Stimulated activated naive CD8-positive, alpha-beta T cell treated with anti-CD3 and anti-CD28 coated beads, Interleukin-15, amount 100 ng/mL, for 72 hours (primary cell): ENCODE measurements around the gene THRAP3.

ENCODE experiments used
- ATAC-seq: fragments of 150-1000 bp; cut with Tn5 transposase; 2 replicates; pipeline ENCODE4 v1.10.0; 2021; ENCODE audit warnings: mild to moderate bottlenecking, moderate library complexity
- DNase-seq, 2 donors: peaks; one replicate each; pipeline ENCODE4 v3.0.0; 2021 to 2022
- H3K27ac Mint-ChIP-seq, 2 donors: one replicate each; pipeline ENCODE4 v1.8.0; 2022; ENCODE audit warnings: mild to moderate bottlenecking in 2 of 2, mixed read lengths in 2 of 2, moderate library complexity in 2 of 2
- H3K27me3 Mint-ChIP-seq: one replicate; pipeline ENCODE4 v1.8.0; 2022; ENCODE audit warnings: mixed read lengths
- H3K4me1 Mint-ChIP-seq: one replicate; pipeline ENCODE4 v1.8.0; 2022; ENCODE audit warnings: mild to moderate bottlenecking, mixed read lengths
- H3K4me3 Mint-ChIP-seq, 2 donors: one replicate each; pipeline ENCODE4 v1.8.0; 2022; ENCODE audit warnings: mild to moderate bottlenecking in 2 of 2, mixed read lengths in 2 of 2, moderate library complexity in 1 of 2
- H3K9me3 Mint-ChIP-seq, 2 donors: one replicate each; pipeline ENCODE4 v1.8.0; 2022; ENCODE audit warnings: mixed read lengths in 2 of 2

THRAP3 gene

GRCh38 chr1:36341626-36342320, 117.5 kb downstream of the THRAP3 start:
- Mint-ChIP-seq H3K27me3 (no peaks in the 10 kb centered on the region), H3K4me3 (no peak overlapping the region), H3K9me3 (no peaks in the 10 kb centered on the region), H3K4me1 (peaks cover 21% of the 10 kb centered on the region), H3K27ac (no peak overlapping the region)
- ATAC-seq = no peak
- DNase-seq = no peak

- no peaks in the 10 kb centered on the region for H3K27me3 Mint-ChIP-seq
- H3K27ac Mint-ChIP-seq = no peak overlapping the region
These were observed 118.4 kb downstream of the THRAP3 start for GRCh38 chr1:36342426-36343185.

GRCh38 chr1:36343651-36344394, 119.6 kb downstream of the THRAP3 start:
- no peak for DNase-seq
- Mint-ChIP-seq H3K4me3 (no peak overlapping the region), H3K4me1 (peaks cover 17% of the 10 kb centered on the region), H3K27ac (peak overlapping the region in 1 of 2 donors; percentile 52), H3K9me3 (no peaks in the 10 kb centered on the region), H3K27me3 (no peaks in the 10 kb centered on the region)
- ATAC-seq = no peak

More at GRCh38 chr1:36342426-36343185, 118.4 kb downstream of the THRAP3 start:
- peak; percentile 41 to 52 for DNase-seq
- no peaks in the 10 kb centered on the region for H3K9me3 Mint-ChIP-seq
- no peak overlapping the region for H3K4me3 Mint-ChIP-seq
- H3K4me1 Mint-ChIP-seq = peaks cover 17% of the 10 kb centered on the region
- ATAC-seq = peak; percentile 68

- no peak overlapping the region for H3K4me3 Mint-ChIP-seq
- peak overlapping the region in 1 of 2 donors; percentile 76 for H3K27ac Mint-ChIP-seq
- no peaks in the 10 kb centered on the region for H3K27me3 Mint-ChIP-seq
- no peaks in the 10 kb centered on the region for H3K9me3 Mint-ChIP-seq
- DNase-seq = no peak
- H3K4me1 Mint-ChIP-seq = peaks cover 20% of the 10 kb centered on the region
- no peak for ATAC-seq
These were observed 120.1 kb downstream of the THRAP3 start for GRCh38 chr1:36344395-36344680.

- Mint-ChIP-seq H3K27ac (no peak overlapping the region), H3K9me3 (no peaks in the 10 kb centered on the region), H3K4me1 (peaks cover 30% of the 10 kb centered on the region), H3K27me3 (no peaks in the 10 kb centered on the region), H3K4me3 (no peak overlapping the region)
- ATAC-seq (no peak), DNase-seq (no peak)
These were observed 121.1 kb downstream of the THRAP3 start for GRCh38 chr1:36345353-36345752.

- peak overlapping the region in 1 of 2 donors; percentile 42 for H3K27ac Mint-ChIP-seq
- DNase-seq (no peak), ATAC-seq (no peak)
- H3K9me3 Mint-ChIP-seq = no peaks in the 10 kb centered on the region
- H3K4me3 Mint-ChIP-seq = no peak overlapping the region
- H3K27me3 Mint-ChIP-seq = no peaks in the 10 kb centered on the region
- peaks cover 45% of the 10 kb centered on the region for H3K4me1 Mint-ChIP-seq
These were observed 122.6 kb downstream of the THRAP3 start for GRCh38 chr1:36346741-36347370.

- H3K27me3 Mint-ChIP-seq = no peaks in the 10 kb centered on the region
- no peaks in the 10 kb centered on the region for H3K9me3 Mint-ChIP-seq
- H3K4me1 Mint-ChIP-seq = peaks cover 56% of the 10 kb centered on the region
- DNase-seq (no peak), ATAC-seq (no peak)
- H3K4me3 Mint-ChIP-seq = no peak overlapping the region
- no peak overlapping the region for H3K27ac Mint-ChIP-seq
These were observed 125.0 kb downstream of the THRAP3 start for GRCh38 chr1:36349241-36349671.

- Mint-ChIP-seq H3K4me3 (no peak overlapping the region), H3K9me3 (no peaks in the 10 kb centered on the region), H3K27ac (no peak overlapping the region), H3K4me1 (peaks cover 52% of the 10 kb centered on the region), H3K27me3 (no peaks in the 10 kb centered on the region)
- DNase-seq = no peak
- ATAC-seq = no peak
These were observed 125.6 kb downstream of the THRAP3 start for GRCh38 chr1:36349839-36350238.

GRCh38 chr1:36350659-36351226, 126.5 kb downstream of the THRAP3 start:
- DNase-seq (peak; percentile 44 to 57), ATAC-seq (peak; percentile 96)
- Mint-ChIP-seq H3K9me3 (no peaks in the 10 kb centered on the region), H3K4me1 (peaks cover 49% of the 10 kb centered on the region), H3K27me3 (no peaks in the 10 kb centered on the region), H3K4me3 (peak overlapping the region; percentile 14 to 63), H3K27ac (peak overlapping the region; percentile 73 to 83)

GRCh38 chr1:36351227-36351977, 127.2 kb downstream of the THRAP3 start:
- no peak for DNase-seq
- peak overlapping the region in 1 of 2 donors; percentile 14 for H3K27ac Mint-ChIP-seq
- H3K27me3 Mint-ChIP-seq = no peaks in the 10 kb centered on the region
- H3K4me3 Mint-ChIP-seq = peak overlapping the region in 1 of 2 donors; percentile 63
- no peaks in the 10 kb centered on the region for H3K9me3 Mint-ChIP-seq
- H3K4me1 Mint-ChIP-seq = peaks cover 49% of the 10 kb centered on the region
- peak; percentile 17 for ATAC-seq

- DNase-seq (no peak), ATAC-seq (no peak)
- Mint-ChIP-seq H3K4me3 (no peak overlapping the region), H3K9me3 (no peaks in the 10 kb centered on the region), H3K27ac (peak overlapping the region in 1 of 2 donors; percentile 38), H3K4me1 (peaks cover 49% of the 10 kb centered on the region), H3K27me3 (no peaks in the 10 kb centered on the region)
These were observed 128.1 kb downstream of the THRAP3 start for GRCh38 chr1:36352125-36352909.

- H3K27ac Mint-ChIP-seq = no peak overlapping the region
- no peaks in the 10 kb centered on the region for H3K27me3 Mint-ChIP-seq
- ATAC-seq (no peak), DNase-seq (no peak)
- H3K4me3 Mint-ChIP-seq = no peak overlapping the region
- H3K9me3 Mint-ChIP-seq = no peaks in the 10 kb centered on the region
- H3K4me1 Mint-ChIP-seq = peaks cover 53% of the 10 kb centered on the region
These were observed 129.0 kb downstream of the THRAP3 start for GRCh38 chr1:36352910-36353878.

GRCh38 chr1:36354486-36354885, 130.2 kb downstream of the THRAP3 start:
- ATAC-seq (no peak), DNase-seq (no peak)
- no peaks in the 10 kb centered on the region for H3K9me3 Mint-ChIP-seq
- no peak overlapping the region for H3K4me3 Mint-ChIP-seq
- H3K27me3 Mint-ChIP-seq = no peaks in the 10 kb centered on the region
- peak overlapping the region in 1 of 2 donors; percentile 63 for H3K27ac Mint-ChIP-seq
- peaks cover 52% of the 10 kb centered on the region for H3K4me1 Mint-ChIP-seq
